ENCODE data around the gene OR5H15. TPM values are rescaled to one million over a fixed set of nuclear protein-coding genes. Genes with fewer than 3 reads are reported as not detected.
"Not testable (repeated sequence)": the region's sequence is repeated elsewhere in the genome, so short reads cannot be mapped to it uniquely, and the experiment has no call there.

Gene OR5H15
- total RNA-seq: not detected in 2 replicates

DNA sequence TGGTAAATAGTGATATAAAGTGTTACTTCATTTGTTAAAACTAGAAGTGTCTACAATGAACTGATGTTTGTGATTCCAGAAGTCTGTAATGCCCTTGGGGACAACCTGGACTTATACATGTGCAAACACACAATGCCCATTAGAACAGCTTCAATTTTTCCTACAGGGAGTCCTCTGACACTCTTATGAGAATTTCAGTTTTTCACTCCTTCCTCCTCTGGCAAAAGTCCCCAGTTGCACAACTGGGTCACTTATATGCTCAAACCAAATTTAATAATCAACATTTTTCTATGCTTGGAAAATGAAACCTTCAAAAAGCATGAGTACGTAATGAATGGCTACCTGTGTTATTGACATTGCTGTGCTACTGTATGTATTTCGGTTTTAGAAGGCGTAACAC lies at the start of gene OR5H15:
Gene OR5H15 (plus strand): TSS at position 301 of the 400 bp plus-strand sequence. CDS start 2,004 bp downstream, outside the sequence.
- no peak for DNase-seq (ENCODE audit: low read depth, low spot score)

DNA sequence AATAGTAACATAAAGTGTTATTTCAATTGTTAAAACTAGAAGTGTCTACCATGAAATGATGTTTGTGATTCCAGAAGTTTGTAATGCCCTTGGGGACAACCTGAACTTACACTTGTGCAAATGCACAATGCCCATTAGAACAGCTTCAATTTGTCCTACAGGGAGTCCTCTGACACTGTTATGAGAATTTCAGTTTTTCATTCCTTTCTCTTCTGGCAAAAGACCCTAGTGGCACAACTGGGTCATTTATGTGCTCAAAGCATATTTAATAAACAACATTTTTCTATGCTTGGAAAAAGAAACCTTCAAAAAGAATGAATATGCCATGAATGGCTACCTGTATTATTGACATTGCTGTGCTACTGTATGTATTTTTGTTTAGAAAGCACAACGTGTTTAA lies 36.1 kb upstream of the OR5H15 start, which contains the start of gene OR5H1:
Gene OR5H1 (plus strand): TSS at position 301 of the 400 bp plus-strand sequence. CDS start 1,977 bp downstream, outside the sequence.
- DNase-seq (ENCODE audit: low read depth, low spot score): no peak

DNA sequence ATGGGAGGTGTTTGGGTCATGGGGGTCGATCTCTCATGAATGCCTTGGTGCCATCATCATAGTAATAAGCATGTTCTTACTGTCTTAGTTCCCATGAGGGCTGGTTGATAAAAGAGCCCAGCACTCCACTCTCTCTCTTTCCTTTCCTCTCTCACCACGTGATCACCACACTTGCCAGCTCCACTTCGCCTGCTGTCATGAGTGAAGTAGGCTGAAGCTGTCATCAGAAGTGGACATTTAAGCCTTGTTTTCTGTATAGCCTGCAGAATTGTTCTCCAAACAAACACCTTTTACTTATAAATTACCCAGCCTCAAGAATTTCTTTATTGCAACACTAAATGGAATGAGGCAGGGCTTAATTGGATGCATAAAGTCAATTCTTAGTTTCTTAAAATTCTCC lies 29.9 kb upstream of the OR5H15 start:
- DNase-seq (ENCODE audit: low read depth, low spot score): no peak

DNA sequence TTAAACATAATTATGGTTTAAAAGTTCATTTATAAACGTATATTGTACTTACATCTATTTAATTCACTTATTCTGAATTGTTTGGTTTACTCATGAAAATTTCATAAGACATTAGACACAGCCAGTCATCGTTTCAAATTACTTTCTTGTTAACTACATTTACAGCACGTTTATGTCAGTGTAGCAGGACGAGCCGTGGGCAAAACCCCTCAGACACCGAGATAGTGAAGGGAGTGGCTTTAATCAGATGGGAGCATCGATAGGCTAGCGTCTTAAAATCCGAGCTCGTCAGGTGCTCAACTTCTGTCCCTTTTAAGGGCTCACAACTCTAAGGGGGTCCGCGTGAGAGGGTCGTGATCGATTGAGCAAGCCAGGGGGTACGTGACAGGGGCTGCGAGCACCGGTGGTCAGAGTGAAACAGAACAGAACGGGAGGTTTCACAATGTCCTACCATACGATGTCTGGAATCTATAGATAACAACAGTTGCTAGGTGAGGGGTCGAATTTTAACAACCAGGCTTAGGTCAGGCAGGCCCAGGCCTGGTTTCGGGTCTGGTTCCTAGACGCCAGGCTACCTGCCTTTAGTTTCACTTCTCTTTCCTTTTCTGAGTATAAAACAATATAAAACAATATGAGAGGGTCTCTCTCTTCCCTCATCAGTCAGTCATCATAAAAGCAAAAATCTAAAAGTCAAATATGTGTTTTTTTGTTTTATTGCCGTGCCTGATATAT lies 28.5 kb upstream of the OR5H15 start:
- DNase-seq (ENCODE audit: low read depth, low spot score): not testable (repeated sequence)

DNA sequence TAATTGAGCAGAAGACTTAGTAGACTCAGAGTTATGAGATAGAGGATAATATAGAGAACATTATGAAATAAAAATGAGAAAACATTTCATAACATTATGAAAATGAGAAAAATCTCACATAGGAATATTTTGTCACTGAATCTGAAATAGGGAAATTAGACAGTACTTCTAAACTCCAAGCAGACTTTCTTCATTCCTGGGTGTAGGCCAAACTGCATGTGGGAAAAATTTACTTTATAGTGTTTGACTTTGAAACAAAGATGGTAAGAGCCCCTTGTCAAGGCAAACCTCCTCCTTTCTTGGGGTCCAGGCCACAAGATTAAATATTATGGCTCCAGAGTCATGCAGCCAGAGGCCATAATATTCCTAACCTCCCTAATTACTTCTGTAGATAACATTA lies 26.0 kb upstream of the OR5H15 start:
- DNase-seq (ENCODE audit: low read depth, low spot score): no peak

DNA sequence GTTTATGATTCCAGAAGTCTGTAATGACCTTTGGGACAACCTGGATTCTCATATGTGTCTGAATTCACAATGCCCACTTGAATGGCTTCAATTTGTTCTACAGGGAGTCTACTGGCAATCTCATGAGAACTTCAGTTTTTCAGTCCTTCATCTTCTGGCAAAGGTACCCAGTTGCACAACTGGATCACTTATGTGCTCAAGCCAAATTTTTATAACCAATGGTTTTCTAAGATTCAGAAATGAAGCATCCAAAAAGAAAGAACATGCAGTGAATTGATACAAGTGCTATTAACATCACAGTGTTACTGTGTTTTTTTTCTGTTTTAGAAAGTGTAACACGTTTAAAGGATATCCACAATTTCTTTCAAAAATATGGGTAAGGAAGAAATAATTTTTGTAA lies 19.3 kb upstream of the OR5H15 start, which contains the start of gene OR5H14:
Gene OR5H14 (plus strand): TSS at position 301 of the 400 bp plus-strand sequence. CDS start 1,907 bp downstream, outside the sequence.
- no peak for DNase-seq (ENCODE audit: low read depth, low spot score)

DNA sequence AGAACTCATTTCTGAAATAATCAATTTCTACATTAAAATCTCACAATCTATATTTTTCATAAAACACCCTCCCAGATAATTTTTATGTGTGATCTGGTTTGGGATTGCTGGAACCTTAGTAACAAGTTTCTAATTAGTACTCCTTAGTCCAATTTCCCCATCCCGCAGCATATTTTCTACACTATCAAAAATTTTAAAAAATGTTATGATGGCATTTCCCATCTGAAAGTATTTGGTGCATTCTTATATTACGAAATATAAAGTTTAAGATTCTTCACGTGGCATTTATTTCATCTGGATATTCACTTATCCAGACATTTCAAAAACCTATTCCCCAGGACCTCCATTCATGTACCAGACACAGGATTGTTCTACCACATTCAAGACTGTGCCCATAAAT lies 17.7 kb upstream of the OR5H15 start:
- DNase-seq (ENCODE audit: low read depth, low spot score): no peak

DNA sequence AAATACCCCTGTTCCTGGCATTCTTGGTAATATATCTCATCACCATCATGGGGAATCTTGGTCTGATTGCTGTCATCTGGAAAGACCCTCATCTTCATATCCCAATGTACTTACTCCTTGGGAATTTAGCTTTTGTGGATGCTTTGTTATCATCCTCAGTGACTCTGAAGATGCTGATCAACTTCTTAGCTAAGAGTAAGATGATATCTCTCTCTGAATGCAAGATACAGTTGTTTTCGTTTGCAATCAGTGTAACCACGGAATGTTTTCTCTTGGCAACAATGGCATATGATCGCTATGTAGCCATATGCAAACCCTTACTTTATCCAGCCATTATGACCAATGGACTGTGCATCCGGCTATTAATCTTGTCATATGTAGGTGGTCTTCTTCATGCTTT lies 17.0 kb upstream of the OR5H15 start:
- not testable (repeated sequence) for DNase-seq (ENCODE audit: low read depth, low spot score)

DNA sequence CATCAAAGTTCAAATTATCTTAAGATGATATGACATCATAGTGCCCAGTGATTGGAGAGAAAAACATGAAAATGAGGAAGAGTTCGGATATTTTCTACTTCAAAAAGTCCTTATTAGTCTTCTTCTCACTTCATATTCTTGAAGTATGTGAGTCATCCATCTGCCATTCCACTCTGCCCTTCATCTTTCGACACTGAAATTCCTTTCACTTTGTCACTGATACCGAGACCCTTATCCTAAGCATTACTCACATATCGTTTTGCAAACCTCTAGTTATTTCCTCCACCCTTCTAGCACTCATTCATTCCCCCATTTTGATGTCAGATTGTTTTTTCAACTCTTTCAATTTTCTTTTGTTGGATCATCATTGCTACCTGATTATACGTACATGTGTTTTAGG lies 15.3 kb upstream of the OR5H15 start:
- DNase-seq (ENCODE audit: low read depth, low spot score): no peak

DNA sequence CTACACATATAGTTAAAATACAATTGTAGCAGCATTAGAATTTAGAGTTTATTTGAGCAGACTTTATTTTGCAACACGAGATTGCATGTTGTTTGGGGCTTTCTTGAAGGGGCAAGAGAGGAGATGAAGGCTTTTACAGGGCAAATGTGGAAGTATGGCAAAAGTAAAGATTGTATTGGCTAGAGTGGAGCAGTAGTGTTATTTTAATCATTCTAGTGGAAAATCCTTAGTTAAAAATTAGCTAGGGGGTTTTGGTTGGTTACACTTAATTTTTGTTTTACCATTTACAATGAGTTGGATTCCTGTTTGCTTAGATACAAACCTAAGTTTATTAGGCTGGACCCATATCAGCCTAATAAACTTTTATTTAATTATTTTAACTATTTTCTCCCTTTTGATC lies 4.6 kb downstream of the OR5H15 start:
- DNase-seq (ENCODE audit: low read depth, low spot score): no peak

DNA sequence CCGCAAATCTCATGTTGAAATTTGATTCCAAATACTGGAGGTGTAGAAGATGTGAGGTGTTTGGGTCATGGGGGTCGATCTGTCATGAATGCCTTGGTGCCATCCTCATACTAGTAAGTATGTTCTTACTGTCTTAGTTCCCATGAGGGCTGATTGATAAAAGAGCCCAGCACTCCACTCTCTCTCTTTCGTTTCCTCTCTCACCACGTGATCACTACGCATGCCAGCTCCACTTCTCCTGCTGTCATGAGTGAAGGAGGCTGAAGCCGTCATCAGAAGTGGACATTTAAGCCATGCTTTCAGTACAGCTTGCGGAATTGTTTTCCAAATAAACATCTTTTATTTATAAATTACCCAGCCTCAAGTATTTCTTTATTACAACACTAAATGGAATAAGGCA lies 6.1 kb downstream of the OR5H15 start:
- no peak for DNase-seq (ENCODE audit: low read depth, low spot score)

DNA sequence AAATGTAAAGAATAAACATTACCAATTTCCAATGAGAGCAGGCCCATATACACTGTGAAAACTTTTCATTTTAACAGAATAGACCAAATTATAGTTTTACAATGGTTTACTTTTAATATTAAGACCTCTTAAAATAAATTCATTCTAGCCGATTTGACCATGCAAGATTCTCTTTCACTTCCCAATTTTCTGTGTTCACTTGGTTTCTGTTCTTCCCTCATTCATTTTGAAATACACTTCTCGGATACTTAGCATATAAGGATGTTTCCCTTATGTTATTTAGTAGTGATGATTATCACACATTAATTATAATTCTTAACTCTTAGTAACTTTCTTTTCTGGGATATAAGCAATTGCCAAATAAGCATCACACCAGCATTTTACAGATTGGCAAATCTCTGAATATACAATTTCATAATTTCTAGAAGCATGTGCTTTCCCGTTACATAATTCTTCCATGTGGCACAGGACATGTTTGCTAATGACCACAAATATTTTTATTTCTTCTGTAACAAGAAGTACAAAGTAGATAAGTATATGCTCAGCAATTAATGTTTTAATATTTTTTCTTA lies 13.9 kb downstream of the OR5H15 start:
- no peak for DNase-seq (ENCODE audit: low read depth, low spot score)

DNA sequence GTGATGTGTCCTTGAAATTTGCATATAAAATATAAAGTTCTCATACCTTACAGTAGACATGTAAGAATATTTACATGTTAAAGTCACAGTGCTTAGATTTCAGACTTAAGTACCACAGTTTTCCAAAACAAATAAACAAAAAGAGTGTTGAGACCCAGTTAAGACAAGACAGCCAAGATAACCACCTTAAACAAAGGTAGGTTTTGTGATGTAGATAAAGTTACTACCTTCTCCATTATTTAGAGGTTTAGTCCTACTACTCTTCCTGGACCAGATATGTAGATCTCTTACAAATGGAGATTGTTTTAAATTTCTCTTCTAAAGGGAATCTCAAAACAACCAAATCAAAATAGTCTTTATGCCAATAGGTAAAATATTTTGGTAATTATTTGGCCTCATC lies 15.7 kb downstream of the OR5H15 start:
- no peak for DNase-seq (ENCODE audit: low read depth, low spot score)

DNA sequence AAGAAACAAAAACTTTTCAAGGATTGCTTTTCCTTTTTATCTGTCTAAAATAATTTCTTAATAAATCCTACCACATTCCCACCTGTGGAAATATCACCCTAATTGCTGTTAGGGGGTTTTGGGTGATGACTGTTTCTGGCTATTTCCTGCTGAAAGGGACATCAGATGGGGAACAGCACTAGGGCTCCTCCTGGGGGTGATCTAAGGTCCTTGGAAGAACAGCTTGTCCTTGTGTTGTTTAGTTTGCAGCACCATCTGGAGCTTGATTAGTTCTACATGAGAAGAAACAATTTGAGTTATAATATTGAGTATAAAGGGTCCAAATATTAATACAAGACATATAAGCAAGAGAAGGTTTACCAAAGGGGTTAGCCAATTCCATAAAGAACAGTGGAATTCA lies 18.7 kb downstream of the OR5H15 start:
- DNase-seq (ENCODE audit: low read depth, low spot score): no peak

DNA sequence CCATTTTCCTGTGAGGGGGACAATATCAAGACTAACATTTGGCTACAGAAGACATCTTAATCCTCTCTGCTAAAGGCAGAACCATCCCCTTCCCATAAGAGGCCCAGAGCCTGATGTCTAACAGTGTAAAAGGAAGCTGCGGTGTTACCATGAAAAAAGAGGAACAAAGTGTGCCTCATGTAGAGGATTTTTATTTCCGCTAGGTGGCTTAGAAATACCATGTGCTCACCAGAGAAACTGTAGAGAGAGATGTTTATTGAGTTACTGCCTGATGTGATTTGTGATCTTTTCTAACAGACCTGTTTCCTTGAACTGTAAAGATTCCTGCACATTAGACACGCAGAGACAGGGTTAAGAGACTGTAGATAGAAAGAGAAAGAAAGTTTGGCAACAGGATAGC lies 22.0 kb downstream of the OR5H15 start:
- DNase-seq (ENCODE audit: low read depth, low spot score): no peak

DNA sequence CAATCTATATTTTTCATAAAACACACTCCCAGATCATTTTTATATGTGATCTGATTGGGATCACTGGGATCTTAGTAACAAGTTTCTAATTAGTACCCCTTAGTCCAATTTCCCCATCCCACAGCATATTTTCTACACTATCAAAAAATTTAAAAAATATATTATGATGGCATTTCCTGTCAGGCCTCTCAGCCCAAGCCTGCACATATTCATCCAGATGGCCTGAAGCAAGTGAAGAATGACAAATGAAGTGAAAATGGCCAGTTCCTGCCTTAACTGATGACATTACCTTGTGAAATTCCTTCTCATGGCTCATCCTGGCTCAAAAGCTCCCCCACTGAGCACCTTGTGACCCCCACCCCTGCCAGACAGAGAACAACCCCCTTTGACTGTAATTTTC lies 24.4 kb downstream of the OR5H15 start:
- DNase-seq (ENCODE audit: low read depth, low spot score): not testable (repeated sequence)

DNA sequence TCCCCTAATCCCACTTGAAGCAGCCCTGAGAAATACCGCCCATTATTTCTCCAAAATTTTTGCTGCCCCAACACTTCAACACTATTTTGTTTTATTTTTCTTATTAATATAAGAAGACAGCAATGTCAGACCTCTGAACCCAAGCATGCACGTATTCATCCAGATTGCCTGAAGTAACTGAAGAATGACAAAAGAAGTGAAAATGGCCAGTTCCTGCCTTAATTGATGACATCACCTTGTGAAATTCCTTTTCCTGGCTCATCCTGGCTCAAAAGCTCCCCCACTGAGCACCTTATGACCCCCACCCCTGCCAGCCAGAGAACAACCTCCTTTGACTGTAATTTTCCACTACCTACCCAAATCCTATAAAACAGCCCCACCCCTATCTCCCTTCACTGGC lies 29.8 kb downstream of the OR5H15 start:
- DNase-seq (ENCODE audit: low read depth, low spot score): not testable (repeated sequence)

DNA sequence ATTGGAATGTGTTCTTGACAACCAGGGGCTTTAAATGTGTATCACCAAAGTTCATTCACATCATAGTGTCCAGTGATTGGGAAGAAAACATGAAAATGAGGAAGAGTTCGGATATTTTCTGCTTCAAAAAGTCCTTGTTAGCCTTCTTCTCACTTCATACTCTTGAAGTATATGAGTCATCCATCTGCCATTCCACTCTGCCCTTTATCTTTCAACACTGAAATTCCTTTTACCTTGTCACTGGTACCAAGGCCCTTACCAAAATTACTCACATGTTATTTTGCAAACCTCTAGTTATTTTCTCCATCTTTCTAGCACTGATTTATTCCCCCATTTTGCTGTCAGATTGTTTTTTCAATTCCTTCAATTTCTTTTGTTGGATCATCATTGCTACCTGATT lies 32.5 kb downstream of the OR5H15 start:
- DNase-seq (ENCODE audit: low read depth, low spot score): no peak

DNA sequence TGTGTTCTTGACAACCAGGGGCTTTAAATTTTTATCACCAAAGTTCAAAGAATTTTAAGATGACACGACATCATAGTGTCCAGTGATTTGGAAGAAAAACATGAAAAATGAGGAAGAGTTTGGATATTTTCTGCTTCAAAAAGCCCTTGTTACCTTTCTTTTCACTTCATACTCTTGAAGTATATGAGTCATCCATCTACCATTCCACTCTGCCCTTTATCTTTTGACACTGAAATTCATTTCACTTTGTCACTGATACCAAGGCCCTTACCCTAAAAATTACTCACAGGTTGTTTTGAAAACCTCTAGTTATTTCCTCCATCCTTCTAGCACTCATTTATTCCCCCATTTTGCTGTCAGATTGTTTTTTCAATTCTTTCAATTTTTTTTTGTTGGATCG lies 42.7 kb downstream of the OR5H15 start:
- DNase-seq (ENCODE audit: low read depth, low spot score): no peak

DNA sequence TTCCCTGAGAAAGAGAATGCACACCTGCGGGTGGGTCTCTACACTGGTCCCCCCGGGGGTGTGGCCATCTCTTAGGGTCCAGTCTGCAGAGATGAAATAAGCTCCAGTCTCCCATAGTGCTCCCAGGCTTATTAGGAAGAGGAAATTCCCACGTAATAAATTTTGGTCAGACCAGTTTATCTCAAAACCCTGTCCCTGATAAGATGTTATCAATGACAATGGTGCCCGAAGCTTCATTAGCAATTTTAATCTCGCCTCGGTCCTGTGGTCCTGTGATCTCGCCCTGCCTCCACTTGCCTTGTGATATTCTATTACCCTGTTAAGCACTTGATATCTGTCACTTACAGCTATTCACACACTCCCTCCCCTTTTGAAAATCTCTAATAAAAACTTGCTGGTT lies 46.8 kb downstream of the OR5H15 start:
- no peak for DNase-seq (ENCODE audit: low read depth, low spot score)

DNA sequence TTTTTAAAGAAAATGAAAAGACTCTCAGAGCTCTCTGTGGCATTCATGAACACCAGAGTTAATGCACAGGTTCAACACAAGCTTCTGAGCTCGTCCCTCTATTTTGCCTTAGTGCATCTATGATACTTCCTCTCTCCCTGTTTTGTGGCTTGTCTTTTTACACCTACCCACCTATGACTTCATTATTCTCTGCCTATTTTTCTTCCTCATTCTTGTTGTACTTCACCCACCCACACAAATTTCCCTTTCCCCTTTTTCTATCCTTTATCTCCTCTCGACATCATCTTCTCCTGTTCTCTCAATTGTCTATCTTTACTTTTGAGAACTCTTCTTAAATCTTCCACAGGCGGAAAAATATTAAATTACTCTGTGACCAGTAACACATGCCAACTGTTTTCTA lies 48.6 kb downstream of the OR5H15 start:
- DNase-seq (ENCODE audit: low read depth, low spot score): no peak

Measured in pulmonary artery endothelial cell (primary cell).